HPDE6-E6E7 (cell line): ENCODE data around the gene STK40.

Experiments
- DNase-seq: peaks from one replicate; pipeline ENCODE4 v3.0.0; 2011; ENCODE audit warnings: missing footprints; ENCODE audit errors: extremely low spot score

The STK40 gene

DNA sequence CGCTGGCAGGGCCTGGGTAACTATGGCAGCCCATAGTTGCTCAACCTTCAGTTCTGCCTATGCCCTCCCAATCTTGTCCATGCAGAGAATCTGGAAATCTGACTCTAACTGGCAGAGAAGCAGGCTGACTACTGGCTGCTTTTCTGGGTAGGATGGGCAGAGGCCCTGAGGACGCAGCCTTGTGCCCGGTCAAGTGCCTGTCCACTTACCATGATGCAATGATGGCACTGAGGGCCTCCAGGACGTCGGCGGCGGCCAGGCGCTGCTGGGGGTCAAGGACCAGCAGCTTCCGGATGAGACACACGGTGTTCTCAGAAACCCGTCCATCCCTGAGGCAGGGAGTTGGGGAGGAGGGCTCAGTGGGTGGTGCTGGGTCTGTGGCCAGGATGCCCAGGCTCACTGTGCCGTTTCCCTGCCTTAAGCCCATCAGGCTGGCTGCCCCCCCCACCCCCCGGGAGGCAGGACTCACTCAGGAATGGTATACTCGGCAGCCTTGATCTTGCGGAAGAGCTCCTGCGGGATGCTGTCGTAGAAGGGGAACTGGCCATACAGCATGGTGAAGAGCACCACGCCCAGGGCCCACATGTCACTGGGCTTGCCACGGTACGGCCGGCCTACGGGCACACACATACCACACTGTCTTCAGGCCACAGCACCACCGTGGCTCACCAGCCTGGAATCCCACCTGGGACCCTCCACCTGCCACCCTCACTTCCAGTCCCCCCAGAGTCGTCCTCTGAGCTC, 41.9 kb downstream of the STK40 start:
- no peak for DNase-seq

GRCh38 chr1:36342426-36343185, 43.1 kb downstream of the STK40 start:
- peak; percentile 42 for DNase-seq

GRCh38 chr1:36341626-36342320, 44.0 kb downstream of the STK40 start:
- DNase-seq: no peak

- DNase-seq: no peak
Measured at GRCh38 chr1:36339615-36340014, 46.1 kb downstream of the STK40 start.

- DNase-seq: no peak
Measured at GRCh38 chr1:36339215-36339614, 46.5 kb downstream of the STK40 start.

DNA sequence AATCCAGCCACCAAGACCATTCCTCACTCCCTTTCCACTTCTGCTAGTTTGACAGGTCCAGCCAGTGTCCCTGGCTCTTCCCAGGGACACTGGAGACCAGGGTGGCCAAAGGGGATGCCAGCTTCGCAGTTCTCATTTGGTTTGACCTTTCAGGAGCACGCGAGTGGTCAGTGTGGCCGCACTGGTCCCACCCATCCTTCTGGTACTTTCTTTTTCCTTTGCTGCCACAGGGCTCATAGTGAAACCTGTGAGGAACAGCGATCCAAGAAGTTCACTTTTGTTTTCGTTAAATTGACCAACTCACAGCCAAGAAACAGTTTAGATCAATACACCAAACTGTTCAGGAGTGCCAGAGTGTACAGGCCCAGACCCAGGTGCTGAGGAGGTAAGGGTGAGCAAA, 47.9 kb downstream of the STK40 start:
- DNase-seq: no peak

DNA sequence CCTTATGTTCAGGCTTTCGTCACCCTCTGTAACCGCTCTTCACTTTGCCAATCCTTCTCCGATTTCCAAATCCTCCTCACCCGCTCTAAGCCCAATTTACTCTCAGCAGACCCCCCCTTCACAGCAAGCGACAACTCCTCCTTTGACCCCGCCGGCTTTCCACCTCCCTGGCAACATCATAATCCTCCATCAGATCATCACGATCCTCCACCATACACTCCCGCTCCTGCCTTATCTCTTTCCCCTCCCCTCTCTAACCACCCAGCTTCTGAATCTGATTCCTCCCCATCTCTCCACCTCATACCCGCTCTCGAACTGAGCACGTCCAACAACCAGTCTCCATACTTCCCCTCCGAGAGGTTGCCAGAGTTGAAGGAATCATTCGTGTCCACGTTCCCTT, 54.8 kb downstream of the STK40 start:
- DNase-seq: no peak

- DNase-seq: no peak
Measured at GRCh38 chr1:36329817-36330216, 55.9 kb downstream of the STK40 start.

DNA sequence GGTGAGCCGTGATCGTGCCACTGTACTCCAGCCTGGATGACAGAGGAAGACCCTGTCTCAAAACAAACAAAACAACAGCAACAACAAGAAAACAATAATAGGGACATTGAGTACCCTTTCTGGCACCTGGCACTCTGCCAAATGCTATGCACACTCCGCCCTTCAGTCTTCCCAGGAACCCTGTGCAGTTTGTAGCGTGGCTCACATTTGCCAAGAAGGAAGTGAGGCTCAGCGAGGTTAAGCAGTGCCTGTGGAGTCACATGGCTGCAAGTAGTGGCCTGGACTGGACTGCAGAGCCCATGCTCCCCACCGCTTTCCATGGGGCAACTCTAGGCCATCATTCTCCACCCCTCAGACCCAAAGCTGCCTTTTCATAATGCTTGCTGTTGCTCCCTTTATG, 57.0 kb downstream of the STK40 start:
- no peak for DNase-seq

DNA sequence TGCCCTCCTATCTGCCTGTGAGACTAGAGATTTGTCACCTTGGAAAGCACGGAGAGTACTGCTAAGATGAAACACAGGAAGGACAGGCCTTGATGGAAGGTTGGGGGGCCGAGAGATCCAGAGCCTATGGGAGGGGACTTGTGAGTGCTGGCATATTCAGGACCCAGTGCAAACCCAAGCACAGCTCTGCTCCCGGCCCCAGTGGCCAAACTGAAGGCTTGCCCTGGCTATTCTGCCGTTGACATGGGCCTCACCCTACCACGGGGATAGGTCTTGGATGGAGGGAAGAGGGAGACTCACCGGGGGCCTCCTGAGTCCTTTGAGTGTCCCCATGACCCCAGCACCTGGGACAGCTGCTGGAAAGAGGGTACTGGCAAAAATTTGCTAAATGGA, 57.6 kb downstream of the STK40 start:
- no peak for DNase-seq

DNA sequence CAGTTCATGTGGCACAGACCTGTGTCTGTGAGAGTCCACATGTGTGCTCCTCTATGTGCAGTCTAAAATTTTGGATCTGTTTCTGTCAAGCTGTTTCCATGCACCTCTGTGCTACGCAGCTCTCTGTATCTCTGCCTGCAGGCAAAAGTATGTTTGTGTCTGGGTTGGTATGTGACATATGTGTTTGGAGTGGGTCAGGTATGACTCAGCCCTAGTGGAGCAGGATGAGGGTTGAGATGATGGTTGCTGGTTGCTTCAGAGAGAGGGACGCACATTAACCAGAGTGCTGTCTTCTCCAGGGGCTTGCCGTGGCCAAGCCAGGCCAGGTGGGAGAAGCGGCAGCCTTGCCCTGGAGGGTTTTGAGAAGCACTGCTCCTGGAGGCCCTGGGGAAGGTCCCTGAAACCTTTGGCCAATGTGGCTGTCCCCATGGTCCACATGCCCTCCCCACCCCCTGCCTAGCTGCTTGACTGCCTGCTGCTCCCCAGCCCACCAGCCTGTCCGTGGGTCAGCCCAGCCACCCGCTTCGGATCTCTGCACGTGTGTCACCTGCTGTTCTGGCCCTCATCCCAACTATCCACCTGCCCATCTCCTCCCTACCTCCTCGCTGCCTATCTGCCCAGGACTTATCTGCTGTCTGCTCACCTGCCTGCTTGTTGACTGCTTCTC, 58.2 kb downstream of the STK40 start:
- no peak for DNase-seq

DNA sequence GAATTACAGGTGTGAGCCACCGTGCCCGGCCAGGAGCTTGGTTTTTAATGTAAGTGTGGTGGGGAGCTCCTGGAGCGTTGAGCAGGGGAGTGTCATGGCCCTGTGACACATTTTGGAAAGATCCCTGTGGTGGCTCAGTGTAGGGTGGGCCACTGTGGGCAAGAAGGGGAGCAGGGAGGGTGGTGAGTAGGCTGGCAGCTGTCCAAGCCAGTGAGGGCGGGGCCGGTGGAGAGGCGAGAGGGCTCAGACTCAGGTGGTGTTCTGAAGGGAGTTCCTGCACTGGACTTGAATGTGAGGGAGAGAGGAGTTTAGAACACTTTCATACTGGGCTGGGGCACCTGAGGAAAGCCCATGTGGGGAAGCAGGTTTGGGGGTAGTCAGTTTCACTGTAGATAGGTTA, 59.2 kb downstream of the STK40 start:
- no peak for DNase-seq

GRCh38 chr1:36324353-36324703, 61.4 kb downstream of the STK40 start:
- DNase-seq: no peak

DNA sequence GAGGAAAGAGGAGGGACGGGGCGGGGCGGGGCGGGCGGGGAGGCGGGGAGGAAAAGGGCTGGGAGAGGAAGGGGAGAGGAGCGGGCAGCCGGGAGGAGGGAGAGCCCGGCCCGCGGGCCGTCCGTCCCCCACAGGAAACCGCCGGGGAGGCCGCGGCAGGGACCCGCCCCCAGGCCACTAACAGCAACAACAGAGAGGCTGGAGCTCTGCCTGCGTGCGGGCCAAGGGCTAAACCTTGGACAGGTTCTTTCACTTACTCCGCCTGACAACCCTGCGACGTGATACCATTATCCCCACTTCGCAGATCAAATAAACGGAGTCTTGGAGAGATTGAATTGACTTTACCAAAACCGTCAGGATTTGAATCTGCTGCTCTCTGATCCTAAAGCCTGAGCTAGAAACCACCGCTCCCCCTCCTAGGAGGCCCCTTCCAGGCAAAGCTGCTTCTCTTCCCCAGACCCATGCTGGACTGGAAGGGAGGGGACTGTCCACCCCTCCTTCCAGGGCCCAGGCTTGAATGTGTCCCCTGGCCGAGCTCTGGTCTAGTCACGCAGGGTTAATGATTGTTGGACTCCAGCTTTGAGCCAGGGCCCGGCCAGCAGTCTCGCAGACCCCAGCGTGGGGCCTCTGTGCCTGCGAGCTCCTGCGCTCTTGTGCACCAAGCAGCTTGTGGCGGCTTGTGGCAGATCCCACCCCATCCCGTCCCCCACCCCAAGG, 61.9 kb downstream of the STK40 start, which contains the start of gene EVA1B:
Gene EVA1B (minus strand): TSS at position 10 of the 717 bp plus-strand sequence. CDS start 608 bp downstream, outside the sequence.
- no peak for DNase-seq

DNA sequence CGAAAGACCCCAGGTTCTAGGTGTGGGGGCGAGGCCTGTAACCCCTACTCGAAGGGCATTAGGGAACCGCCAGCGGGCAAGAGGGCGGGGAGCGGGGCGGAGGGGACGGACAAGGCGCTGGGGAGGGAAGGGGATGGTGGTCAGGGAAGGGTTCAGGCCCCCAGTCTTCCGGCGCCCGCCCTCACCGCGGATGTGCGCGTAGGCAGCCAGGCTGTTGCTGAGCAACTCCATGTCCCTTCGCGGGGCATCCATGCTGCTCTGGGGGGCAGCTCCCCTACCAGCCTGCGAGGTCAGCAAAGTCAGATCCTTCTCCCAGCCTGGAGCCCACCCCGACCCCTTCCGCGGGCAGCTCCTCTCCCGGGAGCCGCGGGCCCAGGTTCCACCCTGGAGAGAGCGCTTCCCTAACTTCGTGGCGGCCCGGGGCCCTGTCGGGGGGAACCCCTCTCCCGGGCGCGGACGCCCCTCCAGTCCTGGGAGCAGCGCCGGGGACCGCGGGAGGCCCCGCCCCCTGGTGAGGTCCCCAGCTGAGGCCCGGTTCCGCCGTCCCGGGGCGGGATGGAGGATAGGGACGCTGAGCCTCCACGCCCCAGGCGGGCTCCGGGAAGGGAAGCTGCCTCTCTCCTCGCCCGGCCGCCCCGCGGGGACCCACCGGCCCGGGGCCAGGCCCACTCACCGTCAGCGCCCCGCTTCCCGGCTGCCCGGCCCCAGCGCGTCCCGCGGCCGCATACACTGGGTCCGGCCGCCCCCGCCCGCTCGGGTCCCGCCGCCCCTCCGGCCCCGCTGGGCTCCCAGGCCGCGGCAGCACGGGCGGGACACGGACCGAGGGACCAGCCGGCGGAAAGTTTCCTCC, 62.7 kb downstream of the STK40 start:
- no peak for DNase-seq

- DNase-seq: no peak
Measured at GRCh38 chr1:36322041-36322785, 63.5 kb downstream of the STK40 start.

GRCh38 chr1:36321119-36321951, 64.4 kb downstream of the STK40 start:
- no peak for DNase-seq

DNA sequence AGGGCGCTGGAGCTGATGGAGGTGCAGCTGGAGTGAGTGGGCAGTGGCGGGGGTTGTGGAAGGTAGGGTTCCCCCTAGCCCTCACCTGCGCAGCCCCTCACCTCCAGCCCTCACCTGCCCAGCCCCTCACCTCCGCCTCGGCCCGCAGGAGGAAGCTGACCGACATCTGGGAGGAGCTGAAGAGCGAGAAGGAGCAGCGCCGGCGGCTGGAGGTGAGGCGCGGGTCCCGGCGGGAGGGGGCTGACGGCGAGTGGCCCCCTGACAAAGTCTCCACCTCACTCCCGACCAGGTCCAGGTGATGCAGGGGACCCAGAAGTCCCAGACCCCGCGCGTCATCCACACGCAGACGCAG, 65.0 kb downstream of the STK40 start:
- DNase-seq: no peak

- no peak for DNase-seq
Measured at GRCh38 chr1:36320291-36320761, 65.4 kb downstream of the STK40 start.
